Fibroblast of peridontal ligament (primary cell): ENCODE results near the gene GALNT12.

Source experiments
- DNase-seq: peaks from one replicate; pipeline ENCODE4 v3.0.0-alpha.2; 2010; ENCODE audit errors: extremely low read depth

Gene GALNT12

GRCh38 chr9:98801969-98802371 is 5.5 kb upstream of the GALNT12 start:
- DNase-seq: no peak

DNA sequence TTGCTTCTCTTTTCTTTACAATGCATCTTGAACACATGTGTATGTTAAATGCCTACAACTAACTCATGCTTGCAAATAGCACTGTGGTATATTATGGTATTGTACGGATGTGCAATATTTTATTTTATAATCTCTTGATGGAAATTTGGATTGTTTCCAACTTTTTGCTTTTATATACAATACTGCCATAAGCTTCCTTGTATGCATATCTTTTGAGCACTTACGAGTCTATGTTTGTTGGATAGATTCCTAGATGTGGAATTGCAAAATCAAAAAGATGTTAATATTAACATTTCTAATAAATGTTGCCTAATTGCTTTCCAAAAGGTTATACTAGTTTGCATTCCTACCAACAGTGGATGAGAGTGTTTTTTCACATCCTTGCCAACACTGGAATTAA is 3.4 kb upstream of the GALNT12 start:
- no peak for DNase-seq

- DNase-seq: no peak
Observed at GRCh38 chr9:98805506-98806272, 1.8 kb upstream of the GALNT12 start.

DNA sequence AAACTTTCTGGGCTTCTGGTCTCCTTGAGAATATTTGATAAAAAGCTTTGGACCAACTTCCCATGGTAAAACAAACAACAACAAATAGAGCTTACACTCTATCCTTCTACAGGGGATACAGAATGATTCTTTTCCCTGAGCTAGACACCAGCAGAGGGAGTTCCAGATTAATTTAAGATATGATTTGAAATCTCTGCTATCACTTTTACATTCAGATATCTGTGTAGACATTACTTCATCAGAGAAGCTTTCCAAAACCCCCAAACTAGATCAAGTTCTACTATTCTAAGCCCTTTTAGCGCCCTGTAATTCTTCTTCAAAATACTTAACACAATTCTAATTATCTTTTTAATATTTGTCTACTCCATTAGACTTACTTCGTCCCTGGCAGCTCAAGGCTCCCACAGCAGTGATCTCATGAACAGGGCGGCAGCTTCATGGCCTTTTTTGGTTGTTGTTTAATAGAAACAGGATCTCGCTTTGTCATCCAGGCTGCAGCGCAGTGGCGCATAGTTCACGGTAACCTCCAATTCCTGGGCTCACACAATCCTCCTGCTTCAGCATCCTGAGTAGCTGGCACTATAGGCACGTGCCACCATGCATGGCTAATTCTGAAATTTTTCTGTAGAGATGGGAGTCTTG is 955 bp upstream of the GALNT12 start:
- peak; percentile 30 for DNase-seq

DNA sequence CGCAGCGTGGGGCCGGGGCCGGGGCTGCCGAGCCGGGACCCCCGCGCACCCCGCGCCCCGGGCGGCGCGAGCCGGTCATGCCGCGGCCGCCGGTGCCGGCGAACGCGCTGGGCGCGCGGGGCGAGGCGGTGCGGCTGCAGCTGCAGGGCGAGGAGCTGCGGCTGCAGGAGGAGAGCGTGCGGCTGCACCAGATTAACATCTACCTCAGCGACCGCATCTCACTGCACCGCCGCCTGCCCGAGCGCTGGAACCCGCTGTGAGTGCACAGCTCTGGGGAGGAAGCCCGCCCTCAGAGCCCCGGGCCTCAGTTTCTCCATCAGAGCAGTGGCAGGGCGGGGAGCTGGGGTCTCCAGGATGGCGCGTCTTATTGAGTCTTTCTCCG is 335 bp downstream of the GALNT12 start:
- no peak for DNase-seq

DNA sequence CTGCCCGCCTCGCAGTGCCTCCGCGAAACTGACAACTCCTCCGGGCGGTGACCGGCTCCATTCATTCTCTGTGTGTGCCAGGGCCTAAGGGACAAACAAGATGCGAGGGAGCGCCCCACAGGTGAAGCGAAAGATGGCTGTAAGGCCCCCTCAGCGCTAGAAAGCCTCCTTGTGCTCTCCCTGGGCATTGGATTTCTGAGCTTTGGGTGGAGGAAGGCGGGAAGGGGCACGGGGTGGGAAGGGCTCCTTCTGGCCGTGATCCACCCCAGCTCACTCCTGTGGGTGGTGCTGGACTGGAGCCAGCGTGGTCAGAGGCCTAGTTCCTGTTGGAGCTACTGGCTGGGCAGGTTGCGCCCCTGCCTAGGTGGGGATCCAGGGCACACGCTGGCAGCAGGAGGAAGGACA is 943 bp downstream of the GALNT12 start:
- DNase-seq: no peak

- no peak for DNase-seq
Observed at GRCh38 chr9:98808875-98809274, 1.4 kb downstream of the GALNT12 start.

GRCh38 chr9:98809311-98810101 is 2.0 kb downstream of the GALNT12 start:
- no peak for DNase-seq

- no peak for DNase-seq
Observed at GRCh38 chr9:98810102-98810842, 2.8 kb downstream of the GALNT12 start.

DNA sequence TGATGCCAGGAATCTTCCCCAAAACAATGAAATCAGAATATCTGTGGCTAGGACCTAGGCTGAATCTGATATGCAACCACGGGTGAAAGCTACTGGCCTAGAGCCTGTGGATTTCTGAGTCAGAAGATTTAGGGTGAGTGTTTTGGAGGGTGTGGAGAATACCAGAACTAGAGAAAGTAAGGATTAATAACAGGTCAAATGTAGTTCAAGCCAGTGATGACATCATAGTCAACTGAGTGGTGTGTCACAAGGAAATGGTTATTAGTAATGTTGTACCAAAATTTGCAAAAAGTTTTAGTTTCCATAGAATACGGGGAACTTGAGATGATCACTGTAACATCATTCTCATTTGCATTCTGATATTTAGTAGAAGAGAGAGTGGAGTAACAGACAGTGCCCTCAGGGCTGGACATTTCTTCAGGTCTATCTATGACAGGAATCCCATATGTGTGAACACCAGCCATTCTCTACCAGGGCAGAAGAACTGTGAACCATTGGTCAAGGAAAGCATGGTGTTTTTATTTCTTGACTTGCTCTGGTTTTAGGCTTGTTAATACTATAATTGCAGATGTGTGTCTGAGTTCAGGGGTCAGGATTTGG is 3.7 kb downstream of the GALNT12 start:
- DNase-seq: peak; percentile 82

GRCh38 chr9:98815391-98815951 is 8.0 kb downstream of the GALNT12 start:
- DNase-seq: no peak

DNA sequence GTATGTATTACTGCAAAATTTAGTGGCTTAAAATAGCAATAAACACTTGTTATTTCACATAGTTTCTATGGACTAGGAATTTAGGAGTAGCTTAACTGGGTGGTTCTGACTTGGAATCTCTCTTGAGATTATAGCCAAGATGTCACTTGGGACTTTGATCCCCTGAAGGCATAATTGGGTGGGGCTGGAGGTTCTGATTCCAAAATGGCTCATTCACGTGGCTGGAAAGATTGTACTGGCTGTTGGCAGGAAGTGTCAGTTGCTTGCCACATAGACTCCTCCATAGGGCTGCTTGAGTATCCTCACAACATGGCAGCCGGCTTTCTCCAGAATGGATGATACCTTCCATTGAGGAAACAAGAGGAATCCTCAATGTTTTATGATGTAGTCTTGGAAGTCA is 11.3 kb downstream of the GALNT12 start:
- no peak for DNase-seq

GRCh38 chr9:98819231-98819630 is 11.8 kb downstream of the GALNT12 start:
- no peak for DNase-seq

GRCh38 chr9:98821831-98822230 is 14.4 kb downstream of the GALNT12 start:
- no peak for DNase-seq

DNA sequence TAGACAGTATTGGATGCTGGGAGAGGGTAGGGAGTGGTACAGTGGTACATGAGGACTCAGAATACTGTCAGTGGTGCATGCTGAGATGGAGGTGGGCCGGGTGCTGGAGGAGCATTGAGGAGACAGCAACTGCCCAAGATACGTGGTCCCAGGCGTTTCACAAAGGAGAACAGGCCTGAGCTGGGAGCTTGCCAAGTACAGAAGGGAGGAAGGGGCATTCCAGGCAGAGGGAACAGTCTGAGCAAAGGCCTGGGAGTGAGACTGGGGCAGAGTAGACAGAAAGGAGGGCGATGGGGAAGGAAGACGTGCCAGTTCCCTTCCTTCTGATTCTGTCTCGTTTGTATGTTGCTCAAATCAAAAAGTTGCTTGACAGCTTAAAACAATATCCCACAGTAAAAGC is 15.2 kb downstream of the GALNT12 start:
- DNase-seq: no peak

GRCh38 chr9:98823666-98824334 is 16.3 kb downstream of the GALNT12 start:
- no peak for DNase-seq

DNA sequence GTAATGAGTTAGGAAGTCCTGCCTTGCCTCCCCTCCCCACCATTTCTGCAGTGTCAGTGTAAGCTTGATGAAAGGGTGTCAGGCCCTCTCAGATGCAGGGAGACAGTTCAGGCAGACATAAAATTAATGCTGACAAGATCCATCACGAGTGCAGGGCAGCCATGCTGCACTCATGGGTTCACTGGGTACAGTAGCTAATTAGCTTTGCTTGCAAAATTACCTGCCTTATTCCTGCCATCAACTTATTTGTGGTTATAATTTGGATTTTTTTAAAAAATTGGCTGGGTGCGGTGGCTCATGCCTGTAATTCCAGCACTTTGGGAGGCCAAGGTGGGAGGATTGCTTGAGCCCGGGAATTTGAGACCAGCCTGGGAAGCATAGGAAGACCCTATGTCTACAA is 17.9 kb downstream of the GALNT12 start:
- no peak for DNase-seq

DNA sequence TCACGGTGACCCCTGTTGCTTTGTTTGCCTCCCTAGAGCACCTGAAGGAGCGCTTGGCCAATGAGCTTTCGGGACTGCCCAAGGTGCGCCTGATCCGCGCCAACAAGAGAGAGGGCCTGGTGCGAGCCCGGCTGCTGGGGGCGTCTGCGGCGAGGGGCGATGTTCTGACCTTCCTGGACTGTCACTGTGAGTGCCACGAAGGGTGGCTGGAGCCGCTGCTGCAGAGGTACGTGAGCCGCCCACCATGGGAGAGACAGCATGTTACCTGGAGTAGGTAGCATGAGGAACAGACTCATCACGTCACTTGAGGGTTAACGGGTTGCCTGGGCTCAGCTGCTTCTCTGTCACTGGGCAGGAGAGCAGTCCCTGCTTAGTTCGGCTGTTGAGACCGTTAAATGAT is 19.2 kb downstream of the GALNT12 start:
- DNase-seq: no peak

DNA sequence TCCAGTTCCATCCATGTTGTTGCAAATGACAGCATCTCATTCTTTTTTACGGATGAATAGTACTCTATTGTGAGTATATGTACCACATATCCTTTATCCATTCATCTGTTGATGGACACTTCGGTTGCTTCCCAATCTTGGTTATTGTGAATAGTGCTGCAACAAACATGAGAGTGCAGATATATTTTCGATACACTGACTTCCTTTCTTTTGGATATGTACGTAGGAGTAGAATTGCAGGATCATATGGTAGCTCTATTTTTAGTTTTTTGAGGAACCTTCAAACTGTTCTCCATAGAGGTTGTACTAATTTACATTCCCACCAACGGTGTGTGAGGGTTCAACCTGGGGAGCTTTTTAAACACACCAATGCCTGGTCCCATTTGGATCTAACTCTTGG is 22.3 kb downstream of the GALNT12 start:
- DNase-seq: no peak

DNA sequence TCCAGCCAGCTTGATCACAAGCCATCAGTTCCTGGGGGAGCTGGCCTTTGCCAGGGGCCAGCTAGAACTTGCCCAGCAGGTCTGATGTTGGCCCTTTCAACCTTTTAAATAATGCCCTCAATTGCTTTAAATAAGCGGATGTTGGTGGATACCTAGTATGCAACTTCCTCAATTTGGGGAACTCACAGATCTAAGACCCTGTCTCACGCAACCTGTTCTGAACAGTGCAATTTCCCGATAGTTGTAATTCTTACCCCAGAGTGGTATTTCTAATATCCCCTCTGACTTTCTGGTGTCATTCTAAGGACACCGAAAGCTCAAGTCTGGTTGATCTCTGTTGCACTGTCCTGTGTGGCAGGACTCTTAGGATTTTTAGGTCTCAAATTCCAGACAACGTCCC is 23.1 kb downstream of the GALNT12 start:
- no peak for DNase-seq

DNA sequence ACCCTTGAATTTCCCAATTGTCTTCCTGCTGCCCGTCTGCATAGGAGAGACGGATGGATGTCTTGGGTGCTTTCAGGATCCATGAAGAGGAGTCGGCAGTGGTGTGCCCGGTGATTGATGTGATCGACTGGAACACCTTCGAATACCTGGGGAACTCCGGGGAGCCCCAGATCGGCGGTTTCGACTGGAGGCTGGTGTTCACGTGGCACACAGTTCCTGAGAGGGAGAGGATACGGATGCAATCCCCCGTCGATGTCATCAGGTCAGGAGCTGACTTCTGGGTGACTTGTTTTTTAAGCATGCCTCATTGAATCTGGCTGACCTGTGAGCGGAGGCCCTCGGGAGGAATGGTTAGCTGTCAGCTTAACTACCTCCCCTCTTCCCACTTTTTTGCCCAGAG is 24.2 kb downstream of the GALNT12 start:
- DNase-seq: no peak
